Thoracic aorta (tissue), 2 donors: ENCODE results near the gene TMTC3. TPM values are rescaled to one million over a fixed set of nuclear protein-coding genes. Genes with fewer than 3 reads are reported as not detected.

Source experiments
- ATAC-seq: fragments of 150-250 bp; one replicate; pipeline ENCODE4 v1.8.0; 2017; ENCODE audit warnings: low read depth; ENCODE audit not compliant: insufficient number of reproducible peaks, low FRiP score
- DNase-seq: peaks from one replicate; pipeline ENCODE4 v3.0.0-alpha.2; 2020; ENCODE audit warnings: low spot score
- H3K27ac ChIP-seq, 2 donors: fragments of 200-600 bp; sonication (generic); 1 replicate in 1 of 2; 2 replicates in 1 of 2; pipeline ENCODE4 v1.5.1; 2016; ENCODE audit warnings: mild to moderate bottlenecking in 2 of 2, moderate library complexity in 2 of 2
- H3K27me3 ChIP-seq: fragments of 200-600 bp; sonication (generic); replicated peaks from 2 replicates; pipeline ENCODE4 v1.6.0; 2016; ENCODE audit warnings: mild to moderate bottlenecking; ENCODE audit not compliant: insufficient read depth
- H3K36me3 ChIP-seq: fragments of 200-600 bp; sonication (generic); one replicate; pipeline ENCODE4 v1.5.1; 2016
- H3K4me1 ChIP-seq, 2 donors: fragments of 200-600 bp; sonication (generic); 1 replicate in 1 of 2; 2 replicates in 1 of 2; pipeline versions ENCODE4 v1.5.1 to v1.6.0; 2016; ENCODE audit warnings: low read depth in 2 of 2, mild to moderate bottlenecking in 1 of 2; ENCODE audit not compliant: control insufficient read depth in 1 of 2
- H3K4me3 ChIP-seq: fragments of 200-600 bp; sonication (generic); 2 replicates; pipeline ENCODE4 v1.5.1; 2016; ENCODE audit warnings: mild to moderate bottlenecking
- H3K9me3 ChIP-seq: fragments of 200-600 bp; sonication (generic); 2 replicates; pipeline ENCODE4 v1.5.1; 2016
- CTCF ChIP-seq: fragments of 200-600 bp; sonication (generic); IDR thresholded peaks from one replicate; pipeline ENCODE4 v1.5.1; 2019; ENCODE audit warnings: antibody characterized with exemption
- total RNA-seq, 2 donors: library from RNA; depleted of rRNA; stranded (reverse); fragments of >200 nt; gene quantifications; one replicate each; pipeline versions ENCODE4 v1.1.0 to v1.2.3, GENCODE V29; 2016

TMTC3 gene
- total RNA-seq, 2 donors from 2014 or later: 17.6 to 22.9 TPM

GRCh38 chr12:88150063-88150462, 8.0 kb downstream of the TMTC3 start:
- Histone ChIP-seq H3K4me1 (no peaks in the 10 kb centered on the region), H3K4me3 (no peak overlapping the region), H3K9me3 (no peaks in the 10 kb centered on the region), H3K27me3 (no peaks in the 10 kb centered on the region), H3K27ac (no peak overlapping the region), H3K36me3 (no peaks in the 10 kb centered on the region)
- no peak for TF ChIP-seq CTCF
- DNase-seq (no peak), ATAC-seq (no peak)

GRCh38 chr12:88153959-88154358, 11.9 kb downstream of the TMTC3 start:
- Histone ChIP-seq H3K36me3 (peaks cover 3% of the 10 kb centered on the region), H3K9me3 (no peaks in the 10 kb centered on the region), H3K4me3 (no peak overlapping the region), H3K27ac (no peak overlapping the region), H3K4me1 (no peaks in the 10 kb centered on the region), H3K27me3 (no peaks in the 10 kb centered on the region)
- TF ChIP-seq CTCF: peak; percentile 15
- ATAC-seq: no peak
- DNase-seq: no peak

GRCh38 chr12:88156075-88156654, 14.1 kb downstream of the TMTC3 start:
- H3K27me3 ChIP-seq: no peaks in the 10 kb centered on the region
- H3K36me3 ChIP-seq: peaks cover 3% of the 10 kb centered on the region
- H3K9me3 ChIP-seq: no peaks in the 10 kb centered on the region
- no peak for TF ChIP-seq CTCF
- DNase-seq (no peak), ATAC-seq (no peak)
- H3K4me1 ChIP-seq: no peaks in the 10 kb centered on the region
- H3K4me3 ChIP-seq: no peak overlapping the region
- H3K27ac ChIP-seq: no peak overlapping the region

- H3K36me3 ChIP-seq: peaks cover 12% of the 10 kb centered on the region
- no peak for TF ChIP-seq CTCF
- H3K4me1 ChIP-seq: no peaks in the 10 kb centered on the region
- H3K27me3 ChIP-seq: no peaks in the 10 kb centered on the region
- no peak overlapping the region for H3K27ac ChIP-seq
- H3K4me3 ChIP-seq: no peak overlapping the region
- DNase-seq (no peak), ATAC-seq (no peak)
- no peaks in the 10 kb centered on the region for H3K9me3 ChIP-seq
These were observed 21.3 kb downstream of the TMTC3 start for GRCh38 chr12:88163371-88163770.

GRCh38 chr12:88166179-88166578, 24.1 kb downstream of the TMTC3 start:
- H3K36me3 ChIP-seq: peaks cover 12% of the 10 kb centered on the region
- no peak for TF ChIP-seq CTCF
- no peak for DNase-seq

More at GRCh38 chr12:88166179-88166578, 24.1 kb downstream of the TMTC3 start:
- Histone ChIP-seq H3K27ac (no peak overlapping the region), H3K27me3 (no peaks in the 10 kb centered on the region), H3K4me1 (no peaks in the 10 kb centered on the region), H3K4me3 (no peak overlapping the region), H3K9me3 (no peaks in the 10 kb centered on the region)
- ATAC-seq: no peak
